Activated CD8-positive, alpha-beta T cell treated with anti-CD3 and anti-CD28 coated beads for 36 hours (primary cell): ENCODE data around the gene CTNNA2. TPM values are rescaled to one million over a fixed set of nuclear protein-coding genes. Genes with fewer than 3 reads are reported as not detected.
A peak's percentile ranks its signal among the peaks of the same experiment; 100 is the strongest.

Source experiments
- ATAC-seq: fragments of 200-7000 bp; cut with Tn5 transposase; one replicate; pipeline ENCODE4 v1.10.0; 2021; ENCODE audit warnings: mild to moderate bottlenecking, moderate library complexity
- CTCF ChIA-PET: fragments of 350-600 bp; sonication (Branson Sonifier 250); formaldehyde crosslinking; loops from one replicate; lab custom pipeline; 2021; ENCODE audit warnings: antibody characterized with exemption; lab: Charles Lee
- POLR2A ChIA-PET: fragments of 350-600 bp; sonication (Branson Sonifier 250); formaldehyde crosslinking; loops from one replicate; lab custom pipeline; 2021; ENCODE audit warnings: antibody characterized with exemption; lab: Charles Lee
- DNase-seq: peaks from one replicate; pipeline ENCODE4 v3.0.0-alpha.2; 2020
- H3K27ac Mint-ChIP-seq: one replicate; pipeline ENCODE4 v1.8.0; 2021; ENCODE audit warnings: mild to moderate bottlenecking, mixed read lengths
- H3K27me3 Mint-ChIP-seq: one replicate; pipeline ENCODE4 v1.8.0; 2021; ENCODE audit warnings: mixed read lengths
- H3K36me3 Mint-ChIP-seq: one replicate; pipeline ENCODE4 v1.8.0; 2021; ENCODE audit warnings: low read depth, mixed read lengths
- H3K4me1 Mint-ChIP-seq: one replicate; pipeline ENCODE4 v1.8.0; 2021; ENCODE audit warnings: low read depth, mixed read lengths
- H3K4me3 Mint-ChIP-seq: one replicate; pipeline ENCODE4 v1.8.0; 2021; ENCODE audit warnings: mild to moderate bottlenecking, moderate library complexity, mixed read lengths
- H3K9me3 Mint-ChIP-seq: one replicate; pipeline ENCODE4 v1.8.0; 2021; ENCODE audit warnings: mixed read lengths
- CTCF ChIP-seq: fragments of 200-600 bp; IDR thresholded peaks from one replicate; pipeline ENCODE4 v1.8.0; 2022; ENCODE audit warnings: antibody characterized with exemption, mild to moderate bottlenecking
- intact Hi-C: fragments of 100-400 bp; cut with micrococcal nuclease; formaldehyde crosslinking; loops from one replicate; pipeline ENCODE4 v1.10.0; 2022
- total RNA-seq, 2 experiments: library from RNA; stranded (reverse); gene quantifications; one replicate each; pipeline ENCODE4 v1.2.3, GENCODE V29; 2021

Gene CTNNA2
- total RNA-seq, 2 experiments from 2014 or later, result not detected

GRCh38 chr2:79982445-79982844 is 469.6 kb downstream of the CTNNA2 start:
- peak; percentile 31 for TF ChIP-seq CTCF
- Mint-ChIP-seq H3K9me3 (no peaks in the 10 kb centered on the region), H3K4me1 (no peaks in the 10 kb centered on the region), H3K27me3 (peaks cover 1% of the 10 kb centered on the region), H3K27ac (no peak overlapping the region), H3K36me3 (no peaks in the 10 kb centered on the region), H3K4me3 (no peak overlapping the region)
- POLR2A ChIA-PET, result no interaction called here
- DNase-seq (peak; percentile 8), ATAC-seq (no peak)
- intact Hi-C loops, result no loop called here
- CTCF ChIA-PET, result no interaction called here

GRCh38 chr2:79984476-79984875 is 471.6 kb downstream of the CTNNA2 start:
- H3K27ac Mint-ChIP-seq, result no peak overlapping the region
- no peaks in the 10 kb centered on the region for H3K36me3 Mint-ChIP-seq
- DNase-seq (no peak), ATAC-seq (no peak)
- POLR2A ChIA-PET, result no interaction called here
- peaks cover 1% of the 10 kb centered on the region for H3K27me3 Mint-ChIP-seq
- no peaks in the 10 kb centered on the region for H3K4me1 Mint-ChIP-seq
- TF ChIP-seq CTCF, result no peak
- CTCF ChIA-PET, result no interaction called here
- no peaks in the 10 kb centered on the region for H3K9me3 Mint-ChIP-seq
- intact Hi-C loops, result no loop called here
- no peak overlapping the region for H3K4me3 Mint-ChIP-seq

GRCh38 chr2:79985145-79985544 is 472.3 kb downstream of the CTNNA2 start:
- ChIA-PET CTCF (no interaction called here), POLR2A (no interaction called here)
- Mint-ChIP-seq H3K4me3 (no peak overlapping the region), H3K9me3 (no peaks in the 10 kb centered on the region), H3K27ac (no peak overlapping the region), H3K36me3 (no peaks in the 10 kb centered on the region), H3K4me1 (no peaks in the 10 kb centered on the region), H3K27me3 (peaks cover 1% of the 10 kb centered on the region)
- no peak for DNase-seq
- no peak for ATAC-seq
- TF ChIP-seq CTCF, result no peak
- intact Hi-C loops, result no loop called here

GRCh38 chr2:79985571-79985970 is 472.7 kb downstream of the CTNNA2 start:
- TF ChIP-seq CTCF, result no peak
- Mint-ChIP-seq H3K27ac (no peak overlapping the region), H3K9me3 (no peaks in the 10 kb centered on the region), H3K36me3 (no peaks in the 10 kb centered on the region), H3K4me3 (no peak overlapping the region), H3K27me3 (peaks cover 1% of the 10 kb centered on the region), H3K4me1 (no peaks in the 10 kb centered on the region)
- intact Hi-C loops, result no loop called here
- CTCF ChIA-PET, result no interaction called here
- DNase-seq, result no peak
- no peak for ATAC-seq
- POLR2A ChIA-PET, result no interaction called here

- Mint-ChIP-seq H3K27ac (no peak overlapping the region), H3K4me3 (no peak overlapping the region), H3K36me3 (no peaks in the 10 kb centered on the region), H3K9me3 (no peaks in the 10 kb centered on the region), H3K4me1 (no peaks in the 10 kb centered on the region), H3K27me3 (peaks cover 1% of the 10 kb centered on the region)
- TF ChIP-seq CTCF, result no peak
- intact Hi-C loops, result no loop called here
- DNase-seq, result no peak
- ATAC-seq, result no peak
- POLR2A ChIA-PET, result no interaction called here
- CTCF ChIA-PET, result no interaction called here
Observed at GRCh38 chr2:79993144-79993543, 480.3 kb downstream of the CTNNA2 start.
